Measurements from ENCODE around the gene WNT7A. TPM values are rescaled to one million over a fixed set of nuclear protein-coding genes. Genes with fewer than 3 reads are reported as not detected.
"Not testable (repeated sequence)": the region's sequence is repeated elsewhere in the genome, so short reads cannot be mapped to it uniquely, and the experiment has no call there.

WNT7A gene
- total RNA-seq, 1 donor from 2014 or later = not detected

- ATAC-seq (ENCODE audit: poor library complexity) (no peak), DNase-seq (no peak)
- intact Hi-C loops (cut with DNase I) = no loop called here
Observed at GRCh38 chr3:13869761-13870343, 10.0 kb downstream of the WNT7A start.

GRCh38 chr3:13868844-13869724 is 10.8 kb downstream of the WNT7A start:
- intact Hi-C loops (cut with DNase I) = no loop called here
- no peak for ATAC-seq (ENCODE audit: poor library complexity)
- DNase-seq = no peak

- ATAC-seq (ENCODE audit: poor library complexity) (no peak), DNase-seq (no peak)
- intact Hi-C loops (cut with DNase I) = no loop called here
Observed at GRCh38 chr3:13867732-13868131, 12.1 kb downstream of the WNT7A start.

- ATAC-seq (ENCODE audit: poor library complexity) (no peak), DNase-seq (no peak)
- intact Hi-C loops (cut with DNase I) = no loop called here
Observed at GRCh38 chr3:13866041-13866965, 13.6 kb downstream of the WNT7A start.

GRCh38 chr3:13865581-13865980 is 14.3 kb downstream of the WNT7A start:
- ATAC-seq (ENCODE audit: poor library complexity) (no peak), DNase-seq (no peak)
- intact Hi-C loops (cut with DNase I) = no loop called here

- DNase-seq = no peak
- intact Hi-C loops (cut with DNase I) = no loop called here
- ATAC-seq (ENCODE audit: poor library complexity) = no peak
Observed at GRCh38 chr3:13865106-13865505, 14.8 kb downstream of the WNT7A start.

GRCh38 chr3:13863965-13864595 is 15.8 kb downstream of the WNT7A start:
- DNase-seq (no peak), ATAC-seq (ENCODE audit: poor library complexity) (no peak)
- intact Hi-C loops (cut with DNase I) = no loop called here

GRCh38 chr3:13863382-13863952 is 16.4 kb downstream of the WNT7A start:
- intact Hi-C loops (cut with DNase I) = no loop called here
- no peak for DNase-seq
- no peak for ATAC-seq (ENCODE audit: poor library complexity)

GRCh38 chr3:13861461-13861860 is 18.4 kb downstream of the WNT7A start:
- DNase-seq = no peak
- intact Hi-C loops (cut with DNase I) = no loop called here
- no peak for ATAC-seq (ENCODE audit: poor library complexity)

- ATAC-seq (ENCODE audit: poor library complexity) (no peak), DNase-seq (no peak)
- intact Hi-C loops (cut with DNase I) = no loop called here
Observed at GRCh38 chr3:13860001-13860400, 19.9 kb downstream of the WNT7A start.

- intact Hi-C loops (cut with DNase I) = no loop called here
- DNase-seq = no peak
- ATAC-seq (ENCODE audit: poor library complexity) = no peak
Observed at GRCh38 chr3:13858768-13859520, 20.9 kb downstream of the WNT7A start.

GRCh38 chr3:13857702-13858380 is 22.0 kb downstream of the WNT7A start:
- no peak for ATAC-seq (ENCODE audit: poor library complexity)
- no peak for DNase-seq
- intact Hi-C loops (cut with DNase I) = no loop called here

- ATAC-seq (ENCODE audit: poor library complexity); DNase-seq; intact Hi-C loops (cut with DNase I): not testable (repeated sequence)
Observed at GRCh38 chr3:13856628-13857027, 23.2 kb downstream of the WNT7A start.

- intact Hi-C loops (cut with DNase I) = no loop called here
- DNase-seq = no peak
- no peak for ATAC-seq (ENCODE audit: poor library complexity)
Observed at GRCh38 chr3:13856006-13856405, 23.9 kb downstream of the WNT7A start.

- DNase-seq = no peak
- ATAC-seq (ENCODE audit: poor library complexity) = no peak
- intact Hi-C loops (cut with DNase I) = no loop called here
Observed at GRCh38 chr3:13854492-13854891, 25.4 kb downstream of the WNT7A start.

- intact Hi-C loops (cut with DNase I) = no loop called here
- no peak for ATAC-seq (ENCODE audit: poor library complexity)
- DNase-seq = no peak
Observed at GRCh38 chr3:13853978-13854296, 25.9 kb downstream of the WNT7A start.

GRCh38 chr3:13853256-13853977 is 26.5 kb downstream of the WNT7A start:
- DNase-seq (no peak), ATAC-seq (ENCODE audit: poor library complexity) (no peak)
- intact Hi-C loops (cut with DNase I) = no loop called here

Data from Right ventricle myocardium superior (tissue), 1 donor.